ENCODE measurements around the gene MAML2.

The MAML2 gene

DNA sequence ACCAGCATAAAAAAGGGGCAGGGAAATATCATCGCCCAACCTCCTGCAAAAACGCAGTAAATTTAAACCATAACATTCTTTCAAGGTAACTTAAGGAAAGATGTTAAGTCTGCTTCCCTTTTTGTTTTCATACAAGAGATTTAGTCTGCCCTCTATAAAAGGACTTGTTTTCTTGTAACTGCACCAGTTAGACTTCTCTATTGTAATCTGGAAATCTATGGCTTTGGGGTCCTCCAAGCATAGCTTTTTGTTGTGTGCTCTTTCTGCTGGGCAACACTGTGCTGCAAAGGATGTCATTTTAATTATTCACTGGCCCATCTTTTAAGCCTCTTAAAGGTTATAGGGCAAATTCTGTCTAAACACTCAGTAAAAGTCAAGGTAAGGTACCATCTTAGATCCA is 136.0 kb downstream of the MAML2 start:
- H3K27ac ChIP-seq = peak overlapping the region; percentile 45; the same call in 1 of the 2 replicates
- no peak for TF ChIP-seq ZFX (IDR thresholded peaks at IDR 0.05)
- no peak for TF ChIP-seq CTCF (conservative IDR thresholded peaks at IDR 0.05)

DNA sequence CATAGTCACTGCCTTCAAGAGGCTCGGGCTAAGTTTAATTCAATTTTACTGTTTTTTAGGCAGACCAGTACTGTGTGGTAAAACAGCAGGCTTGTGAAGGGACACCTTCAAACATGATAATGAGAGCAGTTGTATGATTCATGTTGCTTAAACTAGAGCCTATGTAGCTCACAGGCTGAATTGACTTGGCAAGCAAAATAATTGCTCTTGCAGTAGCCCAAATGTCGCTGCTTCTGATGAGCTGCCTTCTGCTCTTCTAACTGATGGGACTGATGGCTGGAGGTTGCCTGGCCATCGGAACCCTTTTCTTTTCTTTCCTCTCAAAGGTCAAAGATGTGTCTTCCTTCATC is 137.6 kb downstream of the MAML2 start:
- H3K27ac ChIP-seq = no peak overlapping the region
- TF ChIP-seq ZFX (IDR thresholded peaks at IDR 0.05) (no peak), CTCF (conservative IDR thresholded peaks at IDR 0.05) (no peak)

GRCh38 chr11:96204721-96205459 is 138.1 kb downstream of the MAML2 start:
- no peak overlapping the region for H3K27ac ChIP-seq
- TF ChIP-seq CTCF (conservative IDR thresholded peaks at IDR 0.05) = no peak
- TF ChIP-seq ZFX (IDR thresholded peaks at IDR 0.05) = no peak

DNA sequence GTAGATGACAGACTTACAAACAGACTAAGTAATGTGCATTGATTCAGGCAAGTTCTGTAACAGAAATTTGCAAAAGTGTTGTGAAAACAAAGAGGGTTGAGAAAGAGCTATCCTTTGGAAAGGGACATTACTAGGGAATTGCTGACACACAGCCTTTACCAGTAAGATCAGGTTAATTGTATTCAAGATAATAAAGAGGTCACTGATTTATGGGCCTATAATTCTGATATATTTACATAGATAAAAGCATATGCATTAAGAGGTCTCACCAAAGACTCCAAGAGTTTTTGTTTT is 138.7 kb downstream of the MAML2 start:
- no peak for TF ChIP-seq CTCF (conservative IDR thresholded peaks at IDR 0.05)
- TF ChIP-seq ZFX (IDR thresholded peaks at IDR 0.05) = no peak
- no peak overlapping the region for H3K27ac ChIP-seq

- TF ChIP-seq ZFX (IDR thresholded peaks at IDR 0.05) = no peak
- no peak for TF ChIP-seq CTCF (conservative IDR thresholded peaks at IDR 0.05)
- 0 out of 2 replicates have a peak overlapping the region, but pooled peaks have one; percentile 7 for H3K27ac ChIP-seq
These were observed 139.2 kb downstream of the MAML2 start for GRCh38 chr11:96203567-96204365.

DNA sequence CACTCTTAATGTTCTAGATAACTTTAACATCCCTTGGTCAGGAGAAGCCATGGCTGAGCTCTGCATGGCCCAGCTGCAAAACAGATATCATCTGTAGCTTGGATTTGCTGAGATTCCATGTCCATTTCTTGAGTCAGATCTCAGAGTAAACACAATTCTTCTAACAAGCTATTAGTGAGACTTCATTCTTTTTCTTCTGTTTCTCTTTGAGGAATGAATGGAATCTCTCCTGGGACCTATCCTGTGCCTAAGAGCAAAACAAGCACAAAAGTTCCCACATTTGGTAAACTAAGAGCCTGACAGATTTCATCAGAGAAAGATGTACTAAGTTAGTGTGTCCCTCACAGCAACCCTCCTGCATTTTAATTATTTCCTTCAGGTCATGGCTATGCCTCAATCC is 142.8 kb downstream of the MAML2 start:
- H3K27ac ChIP-seq = no peak overlapping the region
- TF ChIP-seq CTCF (conservative IDR thresholded peaks at IDR 0.05) = no peak
- TF ChIP-seq ZFX (IDR thresholded peaks at IDR 0.05) = no peak

DNA sequence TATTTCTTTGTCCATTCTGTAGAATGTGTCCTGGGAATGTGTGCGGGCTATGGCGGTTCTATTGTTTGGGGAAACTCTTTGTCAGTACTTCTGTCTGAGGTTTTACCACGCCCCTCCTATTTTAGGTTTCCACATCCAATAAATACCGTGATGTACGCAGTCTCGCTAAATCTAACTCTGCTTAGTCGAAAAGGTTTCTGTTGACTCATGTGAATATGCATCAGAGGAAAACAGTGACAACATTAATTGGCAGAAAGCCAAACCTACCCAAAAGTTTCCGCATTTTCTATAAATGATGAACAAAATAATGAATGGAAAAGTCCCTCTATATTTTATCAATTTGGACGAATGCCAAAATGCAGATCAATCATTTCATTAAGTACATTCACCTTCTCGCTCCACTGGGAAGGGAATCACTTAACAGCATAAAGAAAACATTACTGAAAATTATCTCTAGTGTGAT is 143.4 kb downstream of the MAML2 start:
- no peak for TF ChIP-seq ZFX (IDR thresholded peaks at IDR 0.05)
- TF ChIP-seq CTCF (conservative IDR thresholded peaks at IDR 0.05) = no peak
- H3K27ac ChIP-seq = no peak overlapping the region

Measured in C4-2B (cell line).